DOHH2 (cell line): ENCODE data around the gene DCLRE1A.

Experiments used
- H3F3A ChIP-seq: fragments of 200-600 bp; sonication (generic), shearing (Covaris generic); 2 replicates; pipeline ENCODE4 v1.6.0; 2016; ENCODE audit warnings: antibody characterized with exemption, mild to moderate bottlenecking; ENCODE audit not compliant: control insufficient read depth, insufficient read depth
- H3K27ac ChIP-seq: fragments of 200-600 bp; sonication (generic); 2 replicates; pipeline ENCODE4 v1.5.1; 2014; ENCODE audit warnings: low read depth, mild to moderate bottlenecking, low read length, moderate library complexity
- H3K27me3 ChIP-seq: fragments of 200-600 bp; sonication (generic); 2 replicates; pipeline ENCODE4 v1.6.1; 2014; ENCODE audit warnings: mild to moderate bottlenecking, low read length, mixed read lengths; ENCODE audit not compliant: control insufficient read depth
- H3K36me3 ChIP-seq: fragments of 200-600 bp; sonication (generic); 2 replicates; pipeline ENCODE4 v1.6.1; 2014; ENCODE audit warnings: mild to moderate bottlenecking, low read length, moderate library complexity, mixed read lengths; ENCODE audit not compliant: control insufficient read depth
- H3K4me1 ChIP-seq: fragments of 200-600 bp; sonication (generic); 2 replicates; pipeline ENCODE4 v1.6.1; 2014; ENCODE audit warnings: mild to moderate bottlenecking, low read length, mixed read lengths; ENCODE audit not compliant: control insufficient read depth
- H3K4me2 ChIP-seq: fragments of 200-600 bp; sonication (generic); 2 replicates; pipeline ENCODE4 v1.6.0; 2014; ENCODE audit warnings: mild to moderate bottlenecking, low read length, moderate library complexity
- H3K4me3 ChIP-seq: fragments of 200-600 bp; sonication (generic); 2 replicates; pipeline ENCODE4 v1.5.1; 2014; ENCODE audit warnings: mild to moderate bottlenecking, low read length, mixed read lengths
- H3K79me2 ChIP-seq: fragments of 200-600 bp; sonication (generic); 2 replicates; pipeline ENCODE4 v1.6.1; 2014; ENCODE audit warnings: mild to moderate bottlenecking, low read length, mixed read lengths; ENCODE audit not compliant: control insufficient read depth
- H3K9me2 ChIP-seq: fragments of 200-600 bp; sonication (generic); replicated peaks from 2 replicates; pipeline ENCODE4 v1.6.1; 2014; ENCODE audit warnings: mild to moderate bottlenecking, low read length, mixed read lengths; ENCODE audit not compliant: control insufficient read depth
- H3K9me3 ChIP-seq: fragments of 200-600 bp; sonication (generic); 2 replicates; pipeline ENCODE4 v1.6.1; 2014; ENCODE audit warnings: antibody characterized with exemption, low read length, mixed read lengths; ENCODE audit not compliant: control insufficient read depth, insufficient read depth
- H4K20me1 ChIP-seq: fragments of 200-600 bp; sonication (generic); 2 replicates; pipeline ENCODE4 v1.6.0; 2014; ENCODE audit warnings: low read depth, mild to moderate bottlenecking, antibody characterized with exemption, low read length, moderate library complexity; ENCODE audit not compliant: control insufficient read depth, insufficient read depth
- EZH2phosphoT487 ChIP-seq: fragments of 200-600 bp; sonication (generic); IDR thresholded peaks from 2 replicates; pipeline ENCODE4 v1.6.1; 2017; ENCODE audit warnings: borderline replicate concordance, mild to moderate bottlenecking, antibody characterized with exemption, low read length, moderate library complexity, mixed read lengths
- TF ChIP-seq, protein P1 (sequence below): fragments of 200-600 bp; sonication (generic); IDR thresholded peaks from one replicate; pipeline ENCODE4 v1.5.1; 2014; ENCODE audit warnings: antibody characterized with exemption, mild to moderate bottlenecking, low read depth, low read length; ENCODE audit not compliant: poor library complexity, severe bottlenecking

DCLRE1A gene

DNA sequence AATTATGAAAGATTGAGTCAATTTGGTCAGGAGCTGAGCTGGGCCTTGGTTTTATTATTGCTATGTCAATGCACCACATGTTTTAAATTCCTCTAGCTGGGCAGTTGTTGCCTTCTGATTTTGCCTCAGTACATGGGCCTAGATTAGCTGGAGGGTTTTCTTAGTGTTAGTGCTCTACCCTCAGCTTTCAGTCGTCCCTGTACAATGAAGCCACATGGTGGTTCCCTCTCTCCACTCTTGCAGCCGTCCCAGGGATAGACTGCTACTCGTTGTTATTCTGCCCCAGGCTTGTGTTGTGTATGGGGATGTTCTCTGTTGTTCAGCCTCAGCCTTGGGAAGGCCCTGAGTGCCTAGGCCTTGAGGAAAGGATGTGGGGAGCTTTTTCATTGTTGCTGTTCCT, 37.6 kb upstream of the DCLRE1A start:
- Histone ChIP-seq H3K9me3 (no peaks in the 10 kb centered on the region), H3K36me3 (peaks cover 44% of the 10 kb centered on the region), H3K4me2 (no peak overlapping the region), H3K4me1 (no peaks in the 10 kb centered on the region), H4K20me1 (0 out of 2 replicates have a peak, but pooled peaks cover 3% of the 10 kb centered on the region), H3K9me2 (no peaks in the 10 kb centered on the region), H3K27ac (no peak overlapping the region), H3K4me3 (no peak overlapping the region), H3F3A (no peaks in the 10 kb centered on the region), H3K79me2 (no peaks in the 10 kb centered on the region), H3K27me3 (no peaks in the 10 kb centered on the region)
- TF ChIP-seq, protein P1, sequence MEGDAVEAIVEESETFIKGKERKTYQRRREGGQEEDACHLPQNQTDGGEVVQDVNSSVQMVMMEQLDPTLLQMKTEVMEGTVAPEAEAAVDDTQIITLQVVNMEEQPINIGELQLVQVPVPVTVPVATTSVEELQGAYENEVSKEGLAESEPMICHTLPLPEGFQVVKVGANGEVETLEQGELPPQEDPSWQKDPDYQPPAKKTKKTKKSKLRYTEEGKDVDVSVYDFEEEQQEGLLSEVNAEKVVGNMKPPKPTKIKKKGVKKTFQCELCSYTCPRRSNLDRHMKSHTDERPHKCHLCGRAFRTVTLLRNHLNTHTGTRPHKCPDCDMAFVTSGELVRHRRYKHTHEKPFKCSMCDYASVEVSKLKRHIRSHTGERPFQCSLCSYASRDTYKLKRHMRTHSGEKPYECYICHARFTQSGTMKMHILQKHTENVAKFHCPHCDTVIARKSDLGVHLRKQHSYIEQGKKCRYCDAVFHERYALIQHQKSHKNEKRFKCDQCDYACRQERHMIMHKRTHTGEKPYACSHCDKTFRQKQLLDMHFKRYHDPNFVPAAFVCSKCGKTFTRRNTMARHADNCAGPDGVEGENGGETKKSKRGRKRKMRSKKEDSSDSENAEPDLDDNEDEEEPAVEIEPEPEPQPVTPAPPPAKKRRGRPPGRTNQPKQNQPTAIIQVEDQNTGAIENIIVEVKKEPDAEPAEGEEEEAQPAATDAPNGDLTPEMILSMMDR, result no peak
- TF ChIP-seq EZH2phosphoT487, result no peak

DNA sequence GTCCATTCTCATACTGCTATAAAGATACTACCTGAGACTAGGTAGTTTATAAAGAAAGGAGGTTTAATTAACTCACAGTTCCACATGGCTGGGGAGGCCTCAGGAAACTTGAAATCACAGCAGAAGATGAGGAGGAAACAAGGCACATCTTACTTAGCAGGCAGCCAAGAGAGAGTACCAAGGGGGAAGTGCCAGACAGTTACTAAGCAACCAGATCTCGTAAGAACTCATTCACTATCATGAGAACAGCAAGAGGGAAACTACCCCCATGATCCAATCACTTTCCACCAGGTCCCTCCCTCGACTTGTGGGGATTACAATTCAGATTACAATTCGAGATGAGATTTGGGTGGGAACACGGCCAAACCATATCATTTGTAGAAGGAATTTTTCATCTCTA, 36.9 kb upstream of the DCLRE1A start:
- no peak overlapping the region for H3K4me3 ChIP-seq
- 0 out of 2 replicates have a peak, but pooled peaks cover 3% of the 10 kb centered on the region for H4K20me1 ChIP-seq
- H3K27me3 ChIP-seq, result no peaks in the 10 kb centered on the region
- H3K36me3 ChIP-seq, result peaks cover 48% of the 10 kb centered on the region
- no peaks in the 10 kb centered on the region for H3K9me2 ChIP-seq
- H3K79me2 ChIP-seq, result no peaks in the 10 kb centered on the region
- no peak overlapping the region for H3K27ac ChIP-seq
- no peaks in the 10 kb centered on the region for H3K4me1 ChIP-seq
- H3K9me3 ChIP-seq, result no peaks in the 10 kb centered on the region
- TF ChIP-seq, protein P1, result no peak
- TF ChIP-seq EZH2phosphoT487, result no peak
- H3F3A ChIP-seq, result no peaks in the 10 kb centered on the region
- H3K4me2 ChIP-seq, result no peak overlapping the region

DNA sequence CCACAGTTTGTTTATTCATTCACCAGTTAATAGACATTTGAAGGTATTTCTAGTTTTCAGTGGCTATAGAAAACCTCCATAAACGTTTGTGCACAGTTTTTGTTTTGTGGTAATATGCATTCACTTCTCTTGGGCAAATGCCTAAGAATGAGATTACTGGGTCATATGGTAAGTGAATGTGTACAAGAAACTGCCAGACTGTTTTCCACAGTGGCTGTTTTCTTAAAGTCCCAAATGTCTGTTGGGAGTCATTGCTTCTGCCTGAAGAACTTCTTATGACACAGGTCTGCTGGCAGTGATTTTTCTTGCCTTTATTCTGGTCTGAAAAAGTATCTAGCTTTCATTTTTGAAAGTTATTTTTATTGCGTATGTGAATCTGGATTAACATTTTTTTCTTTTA, 36.0 kb upstream of the DCLRE1A start:
- Histone ChIP-seq H3F3A (no peaks in the 10 kb centered on the region), H3K4me3 (no peak overlapping the region), H3K79me2 (no peaks in the 10 kb centered on the region), H3K9me2 (no peaks in the 10 kb centered on the region), H3K4me1 (no peaks in the 10 kb centered on the region), H3K9me3 (no peaks in the 10 kb centered on the region), H3K27me3 (no peaks in the 10 kb centered on the region), H4K20me1 (0 out of 2 replicates have a peak, but pooled peaks cover 3% of the 10 kb centered on the region), H3K4me2 (no peak overlapping the region), H3K36me3 (peaks cover 54% of the 10 kb centered on the region), H3K27ac (no peak overlapping the region)
- TF ChIP-seq, protein P1, result no peak
- no peak for TF ChIP-seq EZH2phosphoT487

DNA sequence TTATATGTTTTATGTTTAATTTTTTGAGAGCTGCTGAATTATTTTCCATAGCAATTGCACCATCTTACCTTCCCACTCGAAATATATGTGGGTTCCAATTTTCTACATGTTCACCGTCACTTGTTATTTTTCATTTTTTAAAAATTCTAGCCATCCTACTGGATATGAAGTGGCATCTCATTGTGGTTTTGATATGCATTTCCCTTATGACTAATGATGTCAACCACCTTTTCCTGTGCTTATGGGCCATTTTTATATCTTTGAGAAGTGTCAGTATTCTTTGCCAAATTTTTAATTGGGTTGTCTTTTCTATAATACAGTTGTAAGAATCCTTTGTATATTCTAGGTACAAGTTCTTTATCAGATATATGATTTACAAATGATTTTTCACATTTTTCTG, 28.4 kb upstream of the DCLRE1A start:
- Histone ChIP-seq H3K9me3 (no peaks in the 10 kb centered on the region), H3F3A (no peaks in the 10 kb centered on the region), H3K9me2 (no peaks in the 10 kb centered on the region), H3K36me3 (peaks cover 62% of the 10 kb centered on the region), H3K4me3 (no peak overlapping the region), H3K4me1 (peaks cover 13% of the 10 kb centered on the region), H3K27ac (no peak overlapping the region), H3K27me3 (no peaks in the 10 kb centered on the region), H3K79me2 (no peaks in the 10 kb centered on the region), H3K4me2 (no peak overlapping the region), H4K20me1 (no peaks in the 10 kb centered on the region)
- TF ChIP-seq, protein P1, result no peak
- no peak for TF ChIP-seq EZH2phosphoT487
